HG03571 (cell line): Measurements from ENCODE around the gene PKN2.

Source experiments
- ATAC-seq: cut with Tn5 transposase; IDR thresholded peaks from one replicate; pipeline ENCODE4 v1.9.1; 2021; ENCODE audit not compliant: unreplicated experiment

The PKN2 gene

DNA sequence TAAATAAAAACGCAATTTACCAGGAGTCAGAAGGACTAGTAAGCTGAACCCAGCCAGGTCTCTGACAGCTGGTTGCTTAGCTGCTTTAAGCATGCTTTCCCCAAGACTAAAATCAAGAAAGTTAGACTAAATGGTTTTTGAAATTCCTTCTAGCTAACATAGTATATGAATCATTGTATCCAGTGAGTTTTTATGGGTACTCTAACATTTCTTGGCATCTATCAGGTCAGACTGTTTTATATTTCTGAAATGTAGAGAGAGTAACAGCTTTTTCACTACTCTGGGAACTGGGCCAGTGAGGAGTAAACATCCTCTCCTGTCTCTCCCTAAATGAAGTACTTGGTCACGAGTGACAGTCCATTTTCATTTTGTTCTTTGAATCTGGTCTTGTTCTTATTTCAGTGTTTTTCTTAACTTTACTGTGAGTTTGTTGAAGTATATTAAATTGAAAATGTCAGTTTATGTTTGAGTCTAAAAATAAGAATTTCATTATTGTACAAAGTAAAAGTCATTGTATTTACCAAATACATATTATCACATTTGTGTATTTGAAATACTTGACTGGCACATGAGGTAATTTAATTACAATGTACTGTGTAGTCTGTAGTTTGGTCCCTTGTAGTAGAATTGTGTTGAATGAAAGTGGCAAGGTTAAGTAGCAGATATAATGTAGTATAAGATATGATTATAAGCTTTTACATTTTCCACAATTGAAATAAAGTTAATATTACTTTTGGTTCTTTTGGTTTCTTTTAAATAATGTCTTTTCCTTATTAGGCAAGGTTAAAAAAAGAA is 47.6 kb downstream of the PKN2 start:
- no peak for ATAC-seq

- ATAC-seq = no peak
Observed at GRCh38 chr1:88735382-88735781, 51.3 kb downstream of the PKN2 start.

DNA sequence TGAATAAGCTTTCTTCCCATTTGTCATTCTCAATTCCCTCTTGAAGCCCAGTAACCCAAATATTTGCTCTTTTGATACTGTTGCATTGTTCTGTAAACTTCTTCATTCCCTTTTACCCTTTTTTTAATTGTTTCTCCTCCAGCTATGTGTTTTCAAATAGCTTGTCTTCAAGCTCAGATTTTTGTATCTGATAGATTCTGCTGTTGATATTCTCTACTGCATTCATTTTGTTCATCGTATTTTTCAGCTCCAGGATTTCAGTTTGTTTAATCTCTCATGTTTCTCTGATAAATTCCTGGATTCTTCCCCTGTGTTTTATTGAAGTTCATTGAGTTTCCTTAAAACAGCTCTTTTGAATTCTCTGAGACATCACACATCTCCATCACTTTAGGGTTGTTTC is 51.8 kb downstream of the PKN2 start:
- ATAC-seq = no peak

DNA sequence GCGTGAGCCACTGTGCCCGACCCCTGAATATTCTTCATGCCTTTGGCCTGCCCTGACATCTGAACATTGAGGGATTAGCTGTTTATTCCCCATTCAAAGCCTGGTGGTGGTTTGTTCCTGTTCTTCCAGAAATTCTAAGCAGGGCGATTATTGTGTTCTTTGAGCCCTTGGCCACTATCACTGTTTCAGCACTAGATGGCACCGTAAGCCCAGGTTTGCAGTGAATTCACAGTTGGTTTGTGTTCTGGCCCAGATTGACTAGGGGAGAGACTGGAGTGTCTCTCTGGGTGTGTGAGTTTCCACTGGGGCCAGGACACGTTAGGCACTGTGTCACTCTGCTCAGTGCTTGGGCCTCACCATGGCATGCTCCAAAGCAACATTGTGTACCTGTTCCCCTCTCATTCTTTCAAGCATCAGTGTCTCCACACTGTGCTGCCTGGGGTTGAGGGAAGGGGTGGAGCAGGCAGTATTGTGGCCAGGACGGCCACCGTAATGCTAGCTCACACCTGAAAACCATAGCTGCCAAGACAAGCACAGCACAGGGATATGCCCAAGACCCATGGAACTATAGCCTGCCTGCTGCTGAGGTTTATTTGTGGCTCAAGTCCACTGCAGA is 52.7 kb downstream of the PKN2 start:
- no peak for ATAC-seq

- ATAC-seq = no peak
Observed at GRCh38 chr1:88737338-88737927, 53.4 kb downstream of the PKN2 start.

GRCh38 chr1:88740784-88741183 is 56.7 kb downstream of the PKN2 start:
- ATAC-seq = no peak

DNA sequence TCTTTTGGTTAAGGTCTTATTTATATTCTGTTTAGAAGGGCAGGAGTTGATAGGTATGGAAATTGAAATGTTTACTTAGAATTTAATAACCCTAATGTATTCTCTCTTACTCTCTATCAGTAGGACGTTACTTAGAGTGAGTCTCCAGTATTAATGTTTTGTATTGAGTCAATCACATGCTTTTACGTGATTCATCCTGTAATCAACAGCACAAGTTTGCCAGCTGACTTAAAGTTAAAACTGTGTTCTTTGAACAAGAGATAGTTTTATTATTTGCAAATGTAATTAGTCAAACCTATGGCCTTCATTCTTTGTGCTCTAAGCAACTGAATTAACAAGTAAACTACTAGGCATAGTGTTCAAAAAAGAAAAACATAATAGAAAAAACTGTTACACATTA is 57.3 kb downstream of the PKN2 start:
- no peak for ATAC-seq

- ATAC-seq = no peak
Observed at GRCh38 chr1:88742531-88742930, 58.5 kb downstream of the PKN2 start.

- no peak for ATAC-seq
Observed at GRCh38 chr1:88744142-88744541, 60.1 kb downstream of the PKN2 start.

DNA sequence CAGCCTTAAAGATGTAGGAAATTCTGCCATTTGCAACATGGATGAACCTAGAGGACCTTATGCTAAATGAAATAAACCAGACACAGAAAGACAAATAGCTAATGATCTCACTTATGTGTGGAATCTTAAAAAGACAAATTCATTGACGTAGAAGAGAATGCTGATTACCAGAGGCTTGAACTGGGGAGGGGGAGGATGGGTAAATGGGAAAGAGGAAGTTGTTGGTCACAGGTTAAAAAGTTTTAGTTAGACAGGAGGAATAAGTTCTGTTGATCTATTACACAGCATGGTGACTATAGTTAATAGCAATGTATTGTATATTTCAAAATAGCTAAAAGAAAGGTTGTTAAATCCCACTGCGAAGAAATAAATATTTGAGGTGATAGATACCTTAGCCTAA is 62.8 kb downstream of the PKN2 start:
- ATAC-seq = no peak

GRCh38 chr1:88751714-88752113 is 67.6 kb downstream of the PKN2 start:
- no peak for ATAC-seq

DNA sequence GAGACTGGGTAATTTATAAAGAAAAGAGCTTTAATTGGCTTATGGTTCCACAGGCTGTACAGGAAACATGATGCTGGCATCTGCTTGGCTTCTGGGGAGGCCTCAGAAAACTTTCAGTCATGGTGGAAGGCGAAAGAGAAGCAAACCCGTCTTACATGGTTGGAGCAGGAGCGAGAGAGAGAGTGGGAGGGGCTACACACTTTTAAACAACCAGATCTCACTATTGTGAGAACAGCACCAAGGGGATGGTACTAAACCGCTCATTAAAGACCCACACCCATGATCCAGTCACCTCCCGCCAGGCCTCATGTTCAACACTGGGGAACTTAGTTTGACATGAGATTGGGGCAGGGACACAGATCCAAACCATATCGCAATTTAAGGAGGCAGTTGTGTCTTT is 69.4 kb downstream of the PKN2 start:
- ATAC-seq = no peak

DNA sequence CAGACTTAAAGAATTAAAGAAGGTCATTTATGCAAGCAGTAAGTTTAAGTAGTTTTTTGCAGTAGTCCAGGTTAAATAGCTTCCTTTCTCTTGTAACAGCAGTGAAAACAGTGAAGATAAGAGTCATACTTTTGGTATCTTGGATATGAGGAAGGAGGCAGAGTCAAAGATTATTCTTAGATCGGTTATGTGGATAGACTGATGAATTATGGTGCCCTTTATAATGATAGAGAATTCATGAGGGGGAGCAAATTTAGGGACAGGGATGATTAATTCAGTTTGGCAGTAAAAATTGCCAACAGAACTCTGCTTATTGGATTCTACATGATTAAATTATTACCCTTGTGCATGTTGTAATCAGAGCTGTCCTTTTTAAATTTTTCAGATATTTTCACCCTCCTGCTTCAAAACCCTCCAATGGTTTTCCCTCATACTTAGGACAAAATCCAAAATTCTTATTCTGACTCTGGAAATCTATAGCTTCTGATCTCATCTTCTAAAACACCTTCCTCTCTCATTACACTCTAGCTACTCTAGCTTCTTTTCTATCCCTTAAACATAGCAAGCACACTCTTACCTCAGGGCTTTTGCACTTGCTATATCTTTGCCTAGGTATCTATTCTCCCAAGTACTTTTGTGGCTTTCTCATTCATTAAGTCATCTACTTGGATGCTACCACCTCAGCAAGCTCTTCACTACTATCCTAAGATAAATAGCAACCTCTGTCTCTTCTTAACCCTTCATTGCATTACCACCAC is 79.8 kb downstream of the PKN2 start:
- ATAC-seq = no peak

GRCh38 chr1:88768187-88768586 is 84.1 kb downstream of the PKN2 start:
- no peak for ATAC-seq

DNA sequence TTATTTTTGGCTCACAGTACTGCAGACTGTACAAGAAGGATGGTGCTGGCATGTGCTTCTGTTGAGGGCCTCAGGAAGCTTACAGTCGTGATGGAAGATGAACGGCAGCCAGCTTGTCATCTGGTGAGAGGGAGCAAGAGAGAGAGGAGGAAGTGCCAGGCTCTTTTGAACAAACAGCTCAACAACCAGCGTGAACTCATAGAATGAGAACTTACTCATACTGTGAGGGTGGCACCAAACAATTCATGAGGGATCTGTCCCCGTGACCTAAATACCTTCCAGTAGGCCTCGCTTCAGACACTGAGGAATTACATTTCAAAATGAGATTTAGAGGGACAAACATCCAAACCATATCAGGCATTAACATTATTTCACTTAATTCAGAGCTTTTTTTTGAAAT is 84.7 kb downstream of the PKN2 start:
- no peak for ATAC-seq

- ATAC-seq = no peak
Observed at GRCh38 chr1:88773540-88774150, 89.6 kb downstream of the PKN2 start.

DNA sequence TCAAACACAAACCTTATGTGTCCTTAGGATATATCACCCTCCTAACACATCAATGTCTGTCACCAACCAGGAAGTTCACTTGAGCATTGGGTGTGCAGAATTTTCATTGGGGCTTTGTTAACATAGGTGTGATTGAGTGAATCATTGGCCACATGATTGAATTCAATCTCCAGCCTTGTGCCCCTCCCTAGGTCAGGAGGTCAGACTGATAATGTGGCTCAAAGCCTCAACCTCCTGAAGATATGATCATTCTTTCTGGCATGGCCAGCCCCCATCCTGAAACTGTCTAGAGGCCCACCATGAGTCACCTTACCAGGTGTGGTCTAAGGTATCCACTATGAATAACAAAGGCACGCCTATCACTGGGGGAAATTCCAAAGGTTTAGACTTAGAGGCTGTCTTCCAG is 90.1 kb downstream of the PKN2 start:
- no peak for ATAC-seq

DNA sequence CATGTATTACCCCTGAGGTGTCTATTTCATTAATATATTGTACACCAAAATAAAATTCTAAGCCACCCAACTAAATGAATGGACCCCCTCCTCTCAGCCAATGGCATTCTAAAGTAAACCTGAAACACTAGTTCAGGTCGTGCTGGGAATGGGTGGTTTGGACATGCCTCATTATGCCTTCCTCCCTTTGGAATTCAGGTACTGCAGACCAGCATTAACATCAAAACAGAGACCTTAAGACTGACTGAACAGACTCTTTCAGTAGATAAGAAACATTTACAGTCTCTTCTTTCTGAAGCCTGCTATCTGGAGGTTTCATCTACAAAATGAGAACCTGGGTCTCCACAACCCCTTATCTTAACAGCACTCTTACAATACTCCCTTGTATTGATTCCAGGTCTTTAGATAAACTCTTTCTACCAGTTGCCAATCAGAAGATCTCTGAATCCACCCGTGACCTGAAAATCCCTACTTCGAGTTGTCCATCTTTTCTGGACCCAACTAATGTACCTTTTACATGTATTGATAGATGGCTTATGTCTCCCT is 93.6 kb downstream of the PKN2 start:
- no peak for ATAC-seq

GRCh38 chr1:88779880-88780279 is 95.8 kb downstream of the PKN2 start:
- no peak for ATAC-seq

DNA sequence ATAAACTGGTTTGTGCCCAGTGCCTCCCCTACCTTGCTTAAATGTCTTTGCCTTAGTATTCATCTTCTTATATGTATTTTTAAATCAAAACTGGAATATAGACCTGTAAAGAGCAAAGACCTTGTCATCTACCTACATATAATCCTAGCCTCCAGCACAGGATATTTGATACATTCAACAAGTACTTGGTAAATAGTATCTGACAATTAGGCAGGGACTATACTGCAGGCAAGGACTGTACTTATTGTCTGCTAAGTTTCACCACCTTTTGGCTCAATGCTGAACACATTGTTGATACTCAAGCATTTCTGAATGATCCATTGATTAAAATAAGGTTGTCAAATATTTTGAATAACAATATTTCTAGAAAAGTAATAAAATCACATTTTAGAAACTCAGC is 96.4 kb downstream of the PKN2 start:
- ATAC-seq = no peak

- ATAC-seq = no peak
Observed at GRCh38 chr1:88783145-88783544, 99.1 kb downstream of the PKN2 start.
